K562 (cell line): ENCODE measurements around the gene WDR27. TPM values are rescaled to one million over a fixed set of nuclear protein-coding genes. Genes with fewer than 3 reads are reported as not detected.

ENCODE experiments used
- ATAC-seq: fragments of 200-7000 bp; cut with Tn5 transposase; 3 replicates; pipeline ENCODE4 v1.9.1; 2020; ENCODE audit warnings: moderate library complexity
- BruUV-seq: library from RNA; stranded (reverse); fragments of 400-500 nt; replicated peaks from 2 replicates; lab custom pipeline; 2021; lab: Mats Ljungman, UMichigan
- CTCF ChIA-PET: fragments of 300-600 bp; formaldehyde crosslinking; extraction: SDS; loops from one replicate; lab custom pipeline; 2021; ENCODE audit warnings: low intra/inter-chr PET ratio; lab: Yijun Ruan, JAX
- POLR2A ChIA-PET: fragments of 300-600, 350-650 bp; sonication (Branson Sonifier 250); formaldehyde crosslinking; extraction: SDS; loops from one replicate; lab custom pipeline; 2021; ENCODE audit warnings: antibody characterized with exemption, inconsistent platforms; lab: Yijun Ruan, JAX
- DNase-seq, 4 experiments: peaks; one replicate each; pipeline versions ENCODE4 v3.0.0 to v3.0.0-alpha.2; 2011 to 2018; ENCODE audit warnings: low spot score in 3 of 4, mixed read lengths in 3 of 4; ENCODE audit errors: extremely low read depth in 1 of 4
- FAIRE-seq: peaks from 2 replicates; lab custom pipeline; 2011; peaks lifted over from hg19 to GRCh38; lab: Jason Lieb, UNC
- H2AFZ ChIP-seq: 2 replicates; pipeline ENCODE4 v1.6.0; 2011; ENCODE audit warnings: low read depth, low read length, control low read depth, inconsistent platforms
- H3K27ac ChIP-seq: fragments of 200-600 bp; 3 replicates; pipeline ENCODE4 v1.8.0; 2011; ENCODE audit warnings: low read depth, mild to moderate bottlenecking, control low read depth, inconsistent platforms, low read length, moderate library complexity, mixed read lengths; ENCODE audit errors: extremely low read depth
- H3K27me3 ChIP-seq, 2 experiments: fragments of 300-600 bp in 1 of 2; 2 replicates in 1 of 2; 3 replicates in 1 of 2; pipeline versions ENCODE4 v1.6.0 to v1.8.0; 2011; ENCODE audit warnings: inconsistent platforms in 2 of 2, low read length in 2 of 2, mild to moderate bottlenecking in 1 of 2, mixed read lengths in 1 of 2, moderate library complexity in 1 of 2; ENCODE audit not compliant: control insufficient read depth in 2 of 2, insufficient read depth in 2 of 2
- H3K36me3 ChIP-seq: fragments of 300-600 bp; 3 replicates; pipeline ENCODE4 v1.8.0; 2011; ENCODE audit warnings: mild to moderate bottlenecking, low read length, inconsistent platforms; ENCODE audit not compliant: control insufficient read depth, insufficient read depth
- H3K4me1 ChIP-seq, 2 experiments: fragments of 200-600 bp in 1 of 2; replicated peaks in 1 of 2; 2 replicates in 1 of 2; 3 replicates in 1 of 2; pipeline versions ENCODE4 v1.5.1 to v1.8.0; 2011; ENCODE audit warnings: inconsistent platforms in 2 of 2, low read length in 2 of 2, mild to moderate bottlenecking in 1 of 2, mixed read lengths in 1 of 2, moderate library complexity in 1 of 2; ENCODE audit not compliant: control insufficient read depth in 2 of 2, insufficient read depth in 2 of 2
- H3K4me2 ChIP-seq: 2 replicates; pipeline ENCODE4 v1.6.1; 2011; ENCODE audit warnings: low read length, control low read depth, inconsistent platforms, mixed read lengths; ENCODE audit not compliant: insufficient read depth
- H3K4me3 ChIP-seq: fragments of 200-600 bp; sonication (generic), shearing (Covaris generic); 2 replicates; pipeline ENCODE4 v1.5.1; 2016; ENCODE audit warnings: control low read depth, inconsistent platforms
- H3K79me2 ChIP-seq: fragments of 200-600 bp; 3 replicates; pipeline ENCODE4 v1.8.0; 2011; ENCODE audit warnings: low read length, inconsistent platforms; ENCODE audit not compliant: control insufficient read depth, insufficient read depth
- H3K9ac ChIP-seq, 2 experiments: 2 replicates each; pipeline versions ENCODE4 v1.6.0 to v1.6.1; 2011; ENCODE audit warnings: low read depth in 2 of 2, low read length in 2 of 2, control low read depth in 1 of 2, inconsistent platforms in 1 of 2, mild to moderate bottlenecking in 1 of 2, mixed read lengths in 1 of 2; ENCODE audit not compliant: insufficient read depth in 1 of 2
- H3K9me1 ChIP-seq: one replicate; pipeline ENCODE4 v1.6.0; 2011; ENCODE audit warnings: inconsistent platforms, mild to moderate bottlenecking, low read length, moderate library complexity; ENCODE audit not compliant: control insufficient read depth, insufficient read depth
- H3K9me3 ChIP-seq: replicated peaks from 2 replicates; pipeline ENCODE4 v1.5.1; 2011; ENCODE audit warnings: low read depth, low read length, inconsistent platforms; ENCODE audit not compliant: control insufficient read depth, insufficient read depth
- H4K20me1 ChIP-seq: replicated peaks from 2 replicates; pipeline ENCODE4 v1.6.1; 2011; ENCODE audit warnings: low read length, inconsistent platforms, mixed read lengths; ENCODE audit not compliant: control insufficient read depth, insufficient read depth
- CCAR2 ChIP-seq: fragments of 200-400 bp; formaldehyde crosslinking; IDR thresholded peaks from 2 replicates; pipeline ENCODE4 v1.6.1; 2017; ENCODE audit warnings: mild to moderate bottlenecking, low read depth, low read length
- CREB3L1 ChIP-seq: fragments of 450-650 bp; IDR thresholded peaks from 2 replicates; pipeline ENCODE4 v1.6.1; 2014; ENCODE audit warnings: low read depth, mild to moderate bottlenecking, moderate library complexity, borderline replicate concordance
- DNMT1 ChIP-seq: fragments of 450-650 bp; IDR thresholded peaks from 2 replicates; pipeline ENCODE4 v1.6.1; 2016; ENCODE audit warnings: antibody characterized with exemption, mild to moderate bottlenecking
- EHMT2 ChIP-seq: fragments of 450-650 bp; IDR thresholded peaks from 2 replicates; pipeline ENCODE4 v1.6.1; 2018; ENCODE audit warnings: antibody characterized with exemption
- EP400 ChIP-seq: fragments of 450-650 bp; IDR thresholded peaks from 2 replicates; pipeline ENCODE4 v1.6.1; 2017; ENCODE audit warnings: antibody characterized with exemption, mild to moderate bottlenecking, moderate library complexity
- MYC ChIP-seq, 2 experiments: fragments of 250-450 bp in 1 of 2; sonication (Bioruptor Pico) in 1 of 2; IDR thresholded peaks; 2 replicates each; pipeline versions ENCODE4 v1.5.1 to v1.6.1; 2012 to 2021; ENCODE audit warnings: low read depth in 2 of 2, borderline replicate concordance in 1 of 2, improper control_type of control experiment in 1 of 2, low read length in 1 of 2, mild to moderate bottlenecking in 1 of 2, moderate library complexity in 1 of 2
- SIRT6 ChIP-seq: IDR thresholded peaks from one replicate; pipeline ENCODE4 v1.6.1; 2012; ENCODE audit warnings: low read depth, mild to moderate bottlenecking, control low read depth, inconsistent platforms, low read length, moderate library complexity
- TFE3 ChIP-seq: fragments of 450-650 bp; formaldehyde crosslinking; IDR thresholded peaks from 2 replicates; pipeline ENCODE4 v1.4.0; 2020; ENCODE audit warnings: mild to moderate bottlenecking, mixed read lengths
- YY1 ChIP-seq, 3 experiments: IDR thresholded peaks; 2 replicates each; pipeline ENCODE4 v1.6.1; 2011; ENCODE audit warnings: low read length in 2 of 3, mild to moderate bottlenecking in 2 of 3, moderate library complexity in 2 of 3, borderline replicate concordance in 1 of 3, control low read depth in 1 of 3, low read depth in 1 of 3; ENCODE audit not compliant: insufficient read depth in 3 of 3, insufficient replicate concordance in 2 of 3, control insufficient read depth in 1 of 3, insufficient read length in 1 of 3; ENCODE audit errors: extremely low read depth in 1 of 3
- ZNF24 ChIP-seq: fragments of 450-650 bp; IDR thresholded peaks from 2 replicates; pipeline ENCODE4 v1.6.1; 2016
- WGBS: fragments of 100-300 bp; shearing (Covaris generic); methylation state at CpG from one replicate; pipeline ENCODE4 v1.1.6; 2016; ENCODE audit warnings: low coverage, mixed read lengths; ENCODE audit not compliant: insufficient coverage; ENCODE audit errors: missing lambda C conversion rate; 5-methylcytosine and 5-hydroxymethylcytosine counted together
- in situ Hi-C: fragments of 300-500 bp; cut with MboI; formaldehyde crosslinking; loops from 4 replicates; pipeline ENCODE4 v1.15.0; 2018; ENCODE audit warnings: inconsistent platforms, mixed read lengths
- intact Hi-C: fragments of 100-400 bp; cut with micrococcal nuclease; formaldehyde crosslinking; loops from 2 replicates; pipeline ENCODE4 v1.14.2; 2022
- polyA plus RNA-seq, 8 experiments: library from polyadenylated mRNA; depleted of rRNA in 4 of 8; stranded (reverse) in 5 of 8; unstranded in 3 of 8; fragments of >200 nt; fragmentation: Nextera tagmentation in 2 of 8; fragmentation: Illumina TruSeq in 1 of 8; extraction: Ambion mirVana in 2 of 8; extraction: Trizol in 1 of 8; gene quantifications; 2 replicates each; pipeline versions ENCODE4 v1.2.1 to v1.2.3, GENCODE V29; 2011 to 2014; ENCODE audit warnings: inconsistent platforms in 1 of 8, missing spikeins in 1 of 8
- total RNA-seq, 7 experiments: library from RNA; depleted of rRNA in 6 of 7; stranded (reverse); fragments of >200 nt in 6 of 7; fragmentation: Illumina TruSeq in 2 of 7; extraction: Trizol in 2 of 7; gene quantifications; 2 replicates each; pipeline versions ENCODE4 v1.2.1 to v1.2.3, GENCODE V29; 2011 to 2021; ENCODE audit warnings: low replicate concordance in 1 of 7

WDR27 gene
- total and polyA plus RNA-seq, 9 of the 15 experiments (the other 6 are each of a cell fraction or from before 2014, with no cell fraction given) = 4.3 to 77.2 (median 22.7) TPM

- TF ChIP-seq TFE3 (no peak), SIRT6 (no peak)
- TF ChIP-seq, all 486 proteins: peak for 0
Observed at GRCh38 chr6:169618526-169619490, 83.0 kb downstream of the WDR27 start (continued).

- no TSS peak for BruUV-seq
- CTCF ChIA-PET = no interaction called here
- H3K9me3 ChIP-seq = peaks cover 3% of the 10 kb centered on the region
- DNase-seq (no peak), ATAC-seq (peak; percentile 56), FAIRE-seq (no peak)
- H3K4me2 ChIP-seq = no peak overlapping the region
- no peaks in the 10 kb centered on the region for H3K9me1 ChIP-seq
- H3K79me2 ChIP-seq = no peaks in the 10 kb centered on the region
- H3K27me3 ChIP-seq = 0 out of 5 replicates have a peak, but pooled peaks cover 0 to 2% of the 10 kb centered on the region in 2 experiments
- no peaks in the 10 kb centered on the region for H3K4me1 ChIP-seq
- H3K36me3 ChIP-seq = no peaks in the 10 kb centered on the region
- peak overlapping the region; percentile 59 for H2AFZ ChIP-seq
- in situ Hi-C loops = no loop called here
- H3K27ac ChIP-seq = no peak overlapping the region
- no peak overlapping the region for H3K9ac ChIP-seq
- no peaks in the 10 kb centered on the region for H4K20me1 ChIP-seq
- intact Hi-C loops = no loop called here
- 35% methylated on average over 7 of the region's 7 CpGs for WGBS
- POLR2A ChIA-PET = interaction anchor here (0.7 kb wide), 1 partner anchor 38 kb away, joined by 3 read pairs; no protein-coding TSS in a partner anchor
- H3K4me3 ChIP-seq = no peak overlapping the region
- TF ChIP-seq DNMT1 (no peak), EP400 (peak; percentile 50; the same call in 1 of the 2 replicates), YY1 (IDR thresholded peaks at IDR 0.05; ENCODE audit: borderline replicate concordance in 1 of 3, control insufficient read depth in 1 of 3, extremely low read depth in 1 of 3, insufficient read depth in 3 of 3, insufficient read length in 1 of 3, insufficient replicate concordance in 2 of 3, low read depth in 1 of 3, low read length in 2 of 3) (peak in 1 of 3 experiments; percentile 71), ZNF24 (no peak), EHMT2 (peak; percentile 40; the same call in 1 of the 2 replicates), MYC (IDR thresholded peaks at IDR 0.05; ENCODE audit: low read depth, low read length) (peak; percentile 46; the same call in 1 of the 2 replicates), MYC (CRISPR knock-in tag; IDR thresholded peaks at IDR 0.05; ENCODE audit: borderline replicate concordance, low read depth) (no peak), CREB3L1 (peak; percentile 59; the same call in 1 of the 2 replicates), CCAR2 (no peak)
Observed at GRCh38 chr6:169617562-169617961, 84.3 kb downstream of the WDR27 start.
